Activated CD8-positive, alpha-beta T cell treated with anti-CD3 and anti-CD28 coated beads for 36 hours (primary cell): ENCODE results near the gene CXCL14. TPM values are rescaled to one million over a fixed set of nuclear protein-coding genes. Genes with fewer than 3 reads are reported as not detected.

Source experiments
- ATAC-seq: fragments of 200-7000 bp; cut with Tn5 transposase; one replicate; pipeline ENCODE4 v1.10.0; 2021; ENCODE audit warnings: mild to moderate bottlenecking, moderate library complexity
- CTCF ChIA-PET: fragments of 350-600 bp; sonication (Branson Sonifier 250); formaldehyde crosslinking; loops from one replicate; lab custom pipeline; 2021; ENCODE audit warnings: antibody characterized with exemption; lab: Charles Lee
- POLR2A ChIA-PET: fragments of 350-600 bp; sonication (Branson Sonifier 250); formaldehyde crosslinking; loops from one replicate; lab custom pipeline; 2021; ENCODE audit warnings: antibody characterized with exemption; lab: Charles Lee
- DNase-seq: peaks from one replicate; pipeline ENCODE4 v3.0.0-alpha.2; 2020
- H3K27ac Mint-ChIP-seq: one replicate; pipeline ENCODE4 v1.8.0; 2021; ENCODE audit warnings: mild to moderate bottlenecking, mixed read lengths
- H3K27me3 Mint-ChIP-seq: one replicate; pipeline ENCODE4 v1.8.0; 2021; ENCODE audit warnings: mixed read lengths
- H3K36me3 Mint-ChIP-seq: one replicate; pipeline ENCODE4 v1.8.0; 2021; ENCODE audit warnings: low read depth, mixed read lengths
- H3K4me1 Mint-ChIP-seq: one replicate; pipeline ENCODE4 v1.8.0; 2021; ENCODE audit warnings: low read depth, mixed read lengths
- H3K4me3 Mint-ChIP-seq: one replicate; pipeline ENCODE4 v1.8.0; 2021; ENCODE audit warnings: mild to moderate bottlenecking, moderate library complexity, mixed read lengths
- H3K9me3 Mint-ChIP-seq: one replicate; pipeline ENCODE4 v1.8.0; 2021; ENCODE audit warnings: mixed read lengths
- intact Hi-C: fragments of 100-400 bp; cut with micrococcal nuclease; formaldehyde crosslinking; loops from one replicate; pipeline ENCODE4 v1.10.0; 2022
- total RNA-seq, 2 experiments: library from RNA; stranded (reverse); gene quantifications; one replicate each; pipeline ENCODE4 v1.2.3, GENCODE V29; 2021
- TF ChIP-seq, protein P1 (sequence below): fragments of 200-600 bp; IDR thresholded peaks from one replicate; pipeline ENCODE4 v1.8.0; 2022; ENCODE audit warnings: antibody characterized with exemption, mild to moderate bottlenecking

Gene CXCL14
- total RNA-seq, 2 experiments from 2014 or later, result not detected

DNA sequence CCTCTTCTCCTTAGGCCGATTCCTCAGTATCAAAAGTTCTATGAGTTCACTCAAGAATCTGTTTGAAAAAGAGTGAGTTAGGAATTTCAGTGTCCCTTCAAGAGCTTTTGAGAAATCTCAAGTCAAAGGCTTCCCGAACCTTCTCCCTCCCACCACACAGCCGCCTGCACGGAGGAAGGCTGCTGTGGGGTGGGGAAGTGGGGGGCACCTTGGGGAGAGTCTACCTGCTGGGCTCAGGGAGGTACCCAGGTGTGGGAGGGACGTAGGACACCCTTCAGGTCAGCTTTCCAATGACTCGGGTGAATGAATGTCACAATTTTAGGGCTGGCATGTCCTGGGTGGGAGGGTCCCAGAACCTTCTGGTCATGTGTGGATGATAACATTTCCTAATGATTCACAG is 17.5 kb downstream of the CXCL14 start:
- intact Hi-C loops, result loop anchor here (2.0 kb wide), 1 partner anchor 268 kb away; no protein-coding TSS in a partner anchor
- peaks cover 3% of the 10 kb centered on the region for H3K4me1 Mint-ChIP-seq
- no peaks in the 10 kb centered on the region for H3K9me3 Mint-ChIP-seq
- peaks cover 25% of the 10 kb centered on the region for H3K27me3 Mint-ChIP-seq
- no peak overlapping the region for H3K27ac Mint-ChIP-seq
- ChIA-PET POLR2A (no interaction called here), CTCF (interaction anchor here (0.6 to 17.6 kb wide), 23 partner anchors 10 to 520 kb away, joined by 3 to 380 read pairs (median 4); partner anchors contain the start of gene CXCL14)
- H3K4me3 Mint-ChIP-seq, result no peak overlapping the region
- H3K36me3 Mint-ChIP-seq, result no peaks in the 10 kb centered on the region
- ATAC-seq, result no peak
- TF ChIP-seq, protein P1, sequence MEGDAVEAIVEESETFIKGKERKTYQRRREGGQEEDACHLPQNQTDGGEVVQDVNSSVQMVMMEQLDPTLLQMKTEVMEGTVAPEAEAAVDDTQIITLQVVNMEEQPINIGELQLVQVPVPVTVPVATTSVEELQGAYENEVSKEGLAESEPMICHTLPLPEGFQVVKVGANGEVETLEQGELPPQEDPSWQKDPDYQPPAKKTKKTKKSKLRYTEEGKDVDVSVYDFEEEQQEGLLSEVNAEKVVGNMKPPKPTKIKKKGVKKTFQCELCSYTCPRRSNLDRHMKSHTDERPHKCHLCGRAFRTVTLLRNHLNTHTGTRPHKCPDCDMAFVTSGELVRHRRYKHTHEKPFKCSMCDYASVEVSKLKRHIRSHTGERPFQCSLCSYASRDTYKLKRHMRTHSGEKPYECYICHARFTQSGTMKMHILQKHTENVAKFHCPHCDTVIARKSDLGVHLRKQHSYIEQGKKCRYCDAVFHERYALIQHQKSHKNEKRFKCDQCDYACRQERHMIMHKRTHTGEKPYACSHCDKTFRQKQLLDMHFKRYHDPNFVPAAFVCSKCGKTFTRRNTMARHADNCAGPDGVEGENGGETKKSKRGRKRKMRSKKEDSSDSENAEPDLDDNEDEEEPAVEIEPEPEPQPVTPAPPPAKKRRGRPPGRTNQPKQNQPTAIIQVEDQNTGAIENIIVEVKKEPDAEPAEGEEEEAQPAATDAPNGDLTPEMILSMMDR, result no peak
- no peak for DNase-seq

DNA sequence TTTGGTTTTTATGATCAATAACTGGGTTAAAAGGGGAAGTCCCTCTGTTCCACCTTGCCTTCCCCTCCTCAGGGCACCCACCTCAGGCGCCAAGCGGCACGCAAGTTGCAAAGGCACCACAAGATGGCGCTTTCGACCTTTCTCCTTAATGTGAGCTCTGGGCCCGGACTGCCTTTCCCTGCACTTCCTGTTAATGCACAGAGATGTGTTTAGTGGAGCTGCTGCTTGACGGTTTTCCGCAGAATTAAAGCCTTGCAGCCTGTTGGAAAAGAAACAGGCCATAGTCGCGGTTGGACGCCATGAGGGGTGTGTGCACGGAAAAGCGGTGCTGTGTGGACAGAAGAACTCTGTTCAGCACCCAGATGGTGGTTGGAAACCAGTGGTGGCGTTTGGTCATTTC is 17.9 kb downstream of the CXCL14 start:
- Mint-ChIP-seq H3K27ac (no peak overlapping the region), H3K4me1 (peaks cover 3% of the 10 kb centered on the region), H3K27me3 (peaks cover 27% of the 10 kb centered on the region), H3K36me3 (no peaks in the 10 kb centered on the region), H3K4me3 (no peak overlapping the region), H3K9me3 (no peaks in the 10 kb centered on the region)
- intact Hi-C loops, result loop anchor here (2.0 kb wide), 1 partner anchor 268 kb away; no protein-coding TSS in a partner anchor
- ATAC-seq, result peak; percentile 96
- ChIA-PET CTCF (interaction anchor here (0.6 to 17.6 kb wide), 22 partner anchors 9 to 521 kb away, joined by 3 to 380 read pairs (median 4); partner anchors contain the start of gene CXCL14), POLR2A (no interaction called here)
- TF ChIP-seq, protein P1, result peak; percentile 70
- peak; percentile 89 for DNase-seq

DNA sequence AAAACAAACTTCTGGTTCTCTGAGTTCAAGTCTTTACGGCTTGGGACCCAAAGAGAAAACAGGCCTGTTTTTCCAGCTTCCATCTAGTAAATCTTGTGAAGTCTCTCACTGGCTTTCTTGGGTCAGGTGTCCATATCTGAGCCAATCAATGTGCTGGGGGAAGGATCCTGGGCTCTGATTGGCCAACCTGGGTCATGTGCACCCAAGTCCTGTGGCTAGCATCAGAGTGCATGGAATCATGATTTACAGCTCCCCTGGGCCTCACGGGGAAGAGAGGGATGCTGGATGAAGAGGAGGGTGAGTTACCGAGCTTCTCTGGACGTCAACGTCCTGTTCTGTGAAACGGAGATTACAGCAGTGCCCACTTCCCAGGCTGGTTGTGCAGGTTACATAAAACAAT is 19.4 kb downstream of the CXCL14 start:
- H3K36me3 Mint-ChIP-seq, result no peaks in the 10 kb centered on the region
- TF ChIP-seq, protein P1, result no peak
- H3K9me3 Mint-ChIP-seq, result no peaks in the 10 kb centered on the region
- H3K27me3 Mint-ChIP-seq, result peaks cover 31% of the 10 kb centered on the region
- DNase-seq (no peak), ATAC-seq (no peak)
- CTCF ChIA-PET, result interaction anchor here (1.0 to 17.6 kb wide), 5 partner anchors 8 to 271 kb away, joined by 3 to 380 read pairs (median 6); no protein-coding TSS in a partner anchor
- no peak overlapping the region for H3K27ac Mint-ChIP-seq
- H3K4me3 Mint-ChIP-seq, result no peak overlapping the region
- peaks cover 3% of the 10 kb centered on the region for H3K4me1 Mint-ChIP-seq
- intact Hi-C loops, result no loop called here
- POLR2A ChIA-PET, result no interaction called here

GRCh38 chr5:135557076-135557838 is 21.5 kb downstream of the CXCL14 start:
- Mint-ChIP-seq H3K4me1 (peaks cover 3% of the 10 kb centered on the region), H3K9me3 (no peaks in the 10 kb centered on the region), H3K4me3 (no peak overlapping the region), H3K27ac (no peak overlapping the region), H3K27me3 (peaks cover 34% of the 10 kb centered on the region), H3K36me3 (no peaks in the 10 kb centered on the region)
- intact Hi-C loops, result no loop called here
- ATAC-seq (no peak), DNase-seq (no peak)
- TF ChIP-seq, protein P1, result no peak
- ChIA-PET POLR2A (no interaction called here), CTCF (interaction anchor here (1.9 to 17.6 kb wide), 3 partner anchors 9 to 96 kb away, joined by 7 to 430 read pairs (median 380); no protein-coding TSS in a partner anchor)

DNA sequence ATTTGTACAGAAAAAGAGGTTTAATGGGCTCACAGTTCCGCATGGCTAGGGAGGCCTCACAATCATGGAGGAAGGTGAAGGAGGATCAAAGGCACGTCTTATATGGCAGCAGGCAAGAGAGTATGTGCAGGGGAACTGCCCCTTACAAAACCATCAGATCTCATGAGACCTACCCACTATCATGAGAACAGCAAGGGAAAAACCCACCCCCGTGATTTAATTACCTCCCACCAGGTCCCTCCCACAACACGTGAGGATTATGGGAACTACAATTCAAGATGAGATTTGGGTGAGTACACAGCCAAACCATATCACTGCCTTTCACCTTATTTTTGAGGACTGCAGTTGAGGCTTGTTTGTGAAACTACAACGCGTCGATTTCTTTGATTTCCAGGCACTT is 22.2 kb downstream of the CXCL14 start:
- no peaks in the 10 kb centered on the region for H3K9me3 Mint-ChIP-seq
- CTCF ChIA-PET, result interaction anchor here (1.4 to 12.5 kb wide), 3 partner anchors 7 to 274 kb away, joined by 5 to 430 read pairs (median 173); no protein-coding TSS in a partner anchor
- DNase-seq, result no peak
- intact Hi-C loops, result no loop called here
- TF ChIP-seq, protein P1, result no peak
- POLR2A ChIA-PET, result no interaction called here
- H3K4me3 Mint-ChIP-seq, result no peak overlapping the region
- no peak overlapping the region for H3K27ac Mint-ChIP-seq
- no peaks in the 10 kb centered on the region for H3K36me3 Mint-ChIP-seq
- ATAC-seq, result no peak
- peaks cover 39% of the 10 kb centered on the region for H3K27me3 Mint-ChIP-seq
- peaks cover 3% of the 10 kb centered on the region for H3K4me1 Mint-ChIP-seq
